IPS DF 6.9 (cell line): ENCODE results near the gene CHRNG.
"Not testable (repeated sequence)": the region's sequence is repeated elsewhere in the genome, so short reads cannot be mapped to it uniquely, and the experiment has no call there.

Experiments
- DNase-seq: peaks from one replicate; pipeline ENCODE4 v3.0.0-alpha.2; 2013; ENCODE audit warnings: low read depth, low spot score
- H3K27ac ChIP-seq: one replicate; pipeline ENCODE4 v1.5.1; 2013; ENCODE audit warnings: low read length, control low read depth
- H3K27me3 ChIP-seq: 2 replicates; pipeline ENCODE4 v1.6.1; 2013; ENCODE audit warnings: mild to moderate bottlenecking, low read length; ENCODE audit not compliant: control insufficient read depth, insufficient read depth
- H3K36me3 ChIP-seq: 2 replicates; pipeline ENCODE4 v1.6.1; 2013; ENCODE audit warnings: low read length; ENCODE audit not compliant: control insufficient read depth, insufficient read depth
- H3K4me1 ChIP-seq: 2 replicates; pipeline ENCODE4 v1.6.1; 2013; ENCODE audit warnings: low read length; ENCODE audit not compliant: control insufficient read depth, insufficient read depth
- H3K4me3 ChIP-seq: 2 replicates; pipeline ENCODE4 v1.5.1; 2013; ENCODE audit warnings: mild to moderate bottlenecking, low read length
- H3K9me3 ChIP-seq: 2 replicates; pipeline ENCODE4 v1.6.1; 2013; ENCODE audit warnings: low read length, inconsistent platforms; ENCODE audit not compliant: control insufficient read depth, insufficient read depth
- WGBS: extraction: QIAGEN DNeasy Blood & Tissue Kit; methylation state at CpG from one replicate; pipeline ENCODE4 v1.1.7; 2013; ENCODE audit warnings: mixed read lengths, missing lambda C conversion rate; ENCODE audit not compliant: insufficient read length, insufficient coverage; 5-methylcytosine and 5-hydroxymethylcytosine counted together

CHRNG gene

DNA sequence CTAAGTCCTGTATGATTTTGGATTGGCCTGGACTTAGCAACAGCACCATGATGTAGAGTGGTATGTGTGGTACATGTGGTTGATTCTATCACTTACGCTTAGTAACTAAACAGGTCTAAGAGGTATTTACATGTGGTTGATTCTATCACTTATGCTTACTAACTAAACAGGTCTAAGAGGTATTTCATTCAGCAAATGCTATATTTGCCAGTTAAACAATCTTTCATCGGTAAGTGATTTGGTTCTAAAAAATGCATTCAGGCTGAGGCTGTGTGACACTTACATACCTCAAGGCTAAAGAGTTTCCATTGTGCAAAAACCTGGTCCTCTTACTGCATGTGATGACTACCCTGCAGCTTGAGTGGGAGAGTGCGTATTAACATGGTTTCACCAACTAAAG lies 24.1 kb downstream of the CHRNG start:
- Histone ChIP-seq H3K4me3 (no peak overlapping the region), H3K9me3 (no peaks in the 10 kb centered on the region), H3K36me3 (peaks cover 13% of the 10 kb centered on the region; the same call in 1 of the 2 replicates), H3K27ac (no peak overlapping the region), H3K4me1 (no peaks in the 10 kb centered on the region), H3K27me3 (no peaks in the 10 kb centered on the region)
- no CpG with 5 or more reads among the region's 3 CpGs for WGBS
- no peak for DNase-seq

DNA sequence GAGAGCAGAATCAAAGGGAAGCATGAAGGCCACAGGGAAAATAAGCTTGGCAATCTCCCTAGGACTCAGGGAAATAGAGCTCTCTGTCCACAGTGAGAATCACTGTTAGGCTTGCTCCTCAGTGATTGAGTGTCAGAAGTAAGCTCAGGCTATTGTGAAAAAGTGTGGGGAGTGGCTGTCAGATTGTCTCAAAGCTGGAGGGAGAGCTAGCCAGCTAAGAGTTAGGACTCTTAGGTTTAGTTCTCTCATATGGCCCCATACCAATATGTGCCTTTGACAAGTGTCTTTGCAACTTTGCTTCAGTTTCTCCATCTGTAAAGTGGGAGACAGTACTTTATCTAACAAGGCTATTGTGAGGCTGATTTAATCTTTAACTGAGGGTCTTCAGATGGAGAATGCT lies 28.2 kb downstream of the CHRNG start:
- peaks cover 22% of the 10 kb centered on the region; the same call in 1 of the 2 replicates for H3K36me3 ChIP-seq
- no peak for DNase-seq
- no peaks in the 10 kb centered on the region for H3K4me1 ChIP-seq
- H3K9me3 ChIP-seq = no peaks in the 10 kb centered on the region
- H3K27me3 ChIP-seq = no peaks in the 10 kb centered on the region
- H3K27ac ChIP-seq = no peak overlapping the region
- no peak overlapping the region for H3K4me3 ChIP-seq

DNA sequence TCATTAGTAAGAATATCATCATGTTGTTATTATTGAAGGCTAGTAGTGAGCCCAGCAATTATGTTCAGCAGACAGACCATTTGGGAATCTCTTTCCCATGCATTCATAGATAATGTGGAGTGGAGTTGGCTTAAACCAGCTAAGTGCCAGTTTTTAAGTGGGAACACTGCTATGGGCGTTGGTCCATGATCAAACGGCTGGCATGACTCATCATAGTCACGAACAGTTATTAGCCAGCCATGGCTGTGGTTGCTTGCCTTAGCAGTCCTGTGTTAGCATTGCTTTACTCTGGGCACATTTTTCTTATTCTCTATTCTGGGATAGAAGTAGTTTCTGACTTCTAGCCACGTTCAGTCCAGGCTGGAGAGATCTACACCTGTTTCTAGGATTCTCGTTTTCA lies 28.7 kb downstream of the CHRNG start:
- WGBS = no CpG with 5 or more reads among the region's 5 CpGs

DNA sequence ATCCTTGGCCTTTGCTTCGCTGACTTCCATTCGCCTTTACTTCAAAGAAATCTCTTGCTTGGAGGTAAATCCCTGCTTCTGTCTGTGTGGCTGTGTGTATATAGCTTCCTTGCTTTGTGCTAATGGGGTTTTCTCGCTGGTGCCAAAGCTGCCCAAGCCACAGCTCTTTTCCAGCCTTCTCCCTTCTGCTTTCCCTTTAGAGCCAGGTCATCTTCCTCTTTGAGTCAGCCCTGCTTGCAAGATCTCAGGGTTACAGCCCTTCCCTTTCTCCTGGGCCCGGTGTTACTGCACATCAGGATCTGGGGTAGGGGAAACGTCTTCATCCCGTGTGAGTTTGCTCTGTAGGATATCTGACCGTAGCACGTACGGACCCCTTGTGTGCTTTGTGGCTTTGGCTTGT lies 30.0 kb downstream of the CHRNG start:
- Histone ChIP-seq H3K4me3 (no peak overlapping the region; the same call in 1 of the 2 replicates), H3K9me3 (no peaks in the 10 kb centered on the region), H3K27ac (no peak overlapping the region), H3K27me3 (no peaks in the 10 kb centered on the region), H3K4me1 (no peaks in the 10 kb centered on the region), H3K36me3 (peaks cover 25% of the 10 kb centered on the region; the same call in 1 of the 2 replicates)
- no peak for DNase-seq
- no CpG with 5 or more reads among the region's 9 CpGs for WGBS

More for the DNA sequence above, 28.7 kb downstream of the CHRNG start:
- peaks cover 22% of the 10 kb centered on the region; the same call in 1 of the 2 replicates for H3K36me3 ChIP-seq
- no peaks in the 10 kb centered on the region for H3K27me3 ChIP-seq
- no peak for DNase-seq
- no peak overlapping the region for H3K4me3 ChIP-seq
- H3K9me3 ChIP-seq = no peaks in the 10 kb centered on the region
- H3K4me1 ChIP-seq = no peaks in the 10 kb centered on the region
- no peak overlapping the region for H3K27ac ChIP-seq

DNA sequence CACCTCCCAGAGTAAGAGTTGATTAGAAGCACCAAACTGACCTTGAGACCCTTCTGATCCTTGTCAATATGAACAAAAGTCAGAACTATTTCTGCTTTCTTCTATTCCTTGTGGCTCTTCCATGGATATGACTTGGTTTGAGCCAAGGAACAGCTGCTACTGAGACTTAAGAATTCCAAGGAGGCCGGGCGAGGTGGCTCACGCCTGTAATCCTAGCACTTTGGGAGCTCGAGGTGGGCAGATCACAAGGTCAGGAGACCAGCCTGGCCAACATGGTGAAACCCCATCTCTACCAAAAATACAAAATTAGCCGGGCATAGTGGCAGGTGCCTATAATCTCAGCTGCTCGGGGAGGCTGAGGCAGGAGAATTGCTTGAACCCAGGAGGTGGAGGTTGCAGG lies 31.0 kb downstream of the CHRNG start:
- H3K27me3 ChIP-seq, H3K27ac ChIP-seq, H3K4me3 ChIP-seq, H3K9me3 ChIP-seq, DNase-seq, H3K4me1 ChIP-seq: not testable (repeated sequence)
- no CpG with 5 or more reads among the region's 6 CpGs for WGBS
- H3K36me3 ChIP-seq = peaks cover 21% of the 10 kb centered on the region; the same call in 1 of the 2 replicates

DNA sequence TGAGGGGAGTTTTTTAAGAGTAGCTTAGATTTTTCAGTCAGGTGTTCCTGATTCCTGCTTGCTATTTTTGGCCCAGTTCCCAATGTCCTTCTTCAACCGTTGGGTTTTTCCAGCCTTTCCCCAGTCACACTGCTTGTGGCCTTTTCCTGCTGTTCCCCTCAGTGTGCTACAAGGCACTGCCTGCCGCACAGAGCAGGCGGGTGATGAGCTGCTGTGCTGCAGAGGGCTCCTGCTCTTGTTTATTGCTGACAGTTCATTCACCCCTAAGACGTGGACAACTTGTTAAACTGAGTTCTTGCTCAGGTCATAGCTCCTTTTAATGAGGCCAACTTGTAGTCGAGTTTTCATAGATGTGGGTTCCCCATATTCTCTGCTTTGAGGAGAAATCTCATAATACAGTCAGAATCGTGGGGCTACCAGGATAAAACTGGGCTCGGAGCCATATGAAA lies 31.6 kb downstream of the CHRNG start:
- Histone ChIP-seq H3K27me3 (no peaks in the 10 kb centered on the region), H3K36me3 (peaks cover 21% of the 10 kb centered on the region; the same call in 1 of the 2 replicates), H3K4me1 (no peaks in the 10 kb centered on the region), H3K4me3 (no peak overlapping the region), H3K27ac (no peak overlapping the region), H3K9me3 (no peaks in the 10 kb centered on the region)
- no peak for DNase-seq
- WGBS = no CpG with 5 or more reads among the region's 7 CpGs

DNA sequence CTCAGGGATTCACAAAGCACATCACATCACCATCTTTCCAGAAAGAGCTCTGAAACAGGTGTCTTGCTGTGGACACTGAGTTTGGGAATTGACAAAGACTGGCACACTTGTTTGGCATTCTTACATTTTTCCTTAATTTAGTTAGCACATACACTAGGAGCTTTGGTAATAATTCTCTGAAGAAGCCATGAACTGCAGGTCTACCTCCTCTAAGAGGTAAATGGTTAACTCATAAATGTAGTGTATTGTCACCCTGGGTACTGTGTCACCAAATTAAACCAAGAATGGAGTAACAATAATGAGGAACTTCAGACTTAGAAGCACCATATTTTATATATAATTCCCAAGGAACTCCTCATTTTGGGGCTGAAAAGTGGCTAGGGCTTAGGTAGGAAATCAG lies 33.5 kb downstream of the CHRNG start:
- Histone ChIP-seq H3K36me3 (peaks cover 15% of the 10 kb centered on the region; the same call in 1 of the 2 replicates), H3K27ac (no peak overlapping the region), H3K27me3 (no peaks in the 10 kb centered on the region), H3K4me1 (no peaks in the 10 kb centered on the region), H3K9me3 (no peaks in the 10 kb centered on the region), H3K4me3 (no peak overlapping the region)
- DNase-seq = no peak

DNA sequence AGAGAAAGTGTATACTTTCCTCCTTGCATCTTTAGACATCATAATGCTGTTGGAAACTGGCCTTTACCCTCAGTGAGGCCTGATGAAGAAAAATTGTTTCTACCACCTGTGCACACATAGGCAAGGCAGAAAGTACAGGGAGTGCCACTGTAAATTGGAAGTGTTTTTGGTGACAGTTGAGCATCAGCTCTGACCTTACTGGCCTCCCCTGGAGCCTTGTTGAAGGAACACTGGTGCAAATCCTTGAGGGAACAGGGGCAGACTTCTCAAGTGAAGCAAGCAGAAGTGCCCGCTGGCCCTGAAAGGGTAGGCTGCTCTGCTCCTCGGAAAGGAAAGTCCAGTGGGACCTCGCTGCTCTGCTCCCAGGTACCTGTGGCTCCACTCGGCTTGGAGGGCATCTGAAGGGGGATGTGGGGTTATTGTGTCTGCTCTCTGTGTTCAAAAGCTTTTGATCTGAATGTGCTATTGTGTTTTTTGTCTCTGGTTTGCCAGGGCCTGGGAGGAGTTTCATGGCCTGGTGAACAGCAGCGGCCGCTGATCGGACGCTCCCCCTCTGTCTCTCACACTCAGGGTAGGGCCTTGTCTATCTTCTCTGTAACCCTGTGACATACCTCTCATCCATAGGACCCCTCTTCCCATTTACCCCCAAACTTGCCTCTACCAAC lies 34.4 kb downstream of the CHRNG start:
- DNase-seq = no peak
- Histone ChIP-seq H3K9me3 (no peaks in the 10 kb centered on the region), H3K27ac (no peak overlapping the region), H3K36me3 (peaks cover 12% of the 10 kb centered on the region; the same call in 1 of the 2 replicates), H3K27me3 (no peaks in the 10 kb centered on the region), H3K4me3 (no peak overlapping the region), H3K4me1 (no peaks in the 10 kb centered on the region)
- no CpG with 5 or more reads among the region's 8 CpGs for WGBS

DNA sequence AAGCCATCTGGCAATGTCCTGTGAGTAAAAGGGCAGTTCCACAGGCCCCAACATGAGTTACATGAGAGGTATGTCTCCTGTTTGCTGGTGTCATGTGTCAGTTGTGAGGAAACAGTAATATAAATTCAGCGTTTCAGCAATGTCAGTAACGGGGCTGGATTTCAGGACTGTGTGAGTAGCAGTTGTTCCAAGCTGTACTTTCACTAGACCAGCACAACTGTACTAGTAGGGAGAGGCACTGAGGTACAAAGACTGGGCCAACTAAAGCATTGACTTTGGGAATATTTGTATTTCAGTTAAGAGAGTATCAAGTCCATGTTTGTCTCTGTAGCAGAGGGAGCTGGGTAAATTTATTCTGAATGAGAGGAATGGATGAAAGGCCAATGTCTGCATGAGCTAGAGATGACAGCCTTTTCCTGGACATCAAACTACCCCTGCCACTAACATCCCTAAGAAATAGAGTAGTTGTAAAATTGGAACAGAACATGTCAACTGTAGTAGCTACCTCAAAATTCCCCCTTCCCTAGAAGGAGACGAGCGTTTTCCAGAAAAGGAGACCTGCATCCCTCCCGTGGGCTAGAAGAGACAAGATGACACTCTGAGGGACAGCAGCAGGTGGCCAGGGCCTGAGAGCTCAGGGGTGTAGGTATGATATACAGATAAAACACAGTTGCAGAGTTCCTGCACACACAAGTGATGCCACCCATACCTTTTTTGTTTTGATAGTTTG lies 35.3 kb downstream of the CHRNG start:
- Histone ChIP-seq H3K27me3 (no peaks in the 10 kb centered on the region), H3K4me3 (no peak overlapping the region), H3K36me3 (peaks cover 8% of the 10 kb centered on the region; the same call in 1 of the 2 replicates), H3K9me3 (no peaks in the 10 kb centered on the region), H3K4me1 (no peaks in the 10 kb centered on the region), H3K27ac (no peak overlapping the region)
- no peak for DNase-seq
- WGBS = no CpG with 5 or more reads among the region's 5 CpGs

DNA sequence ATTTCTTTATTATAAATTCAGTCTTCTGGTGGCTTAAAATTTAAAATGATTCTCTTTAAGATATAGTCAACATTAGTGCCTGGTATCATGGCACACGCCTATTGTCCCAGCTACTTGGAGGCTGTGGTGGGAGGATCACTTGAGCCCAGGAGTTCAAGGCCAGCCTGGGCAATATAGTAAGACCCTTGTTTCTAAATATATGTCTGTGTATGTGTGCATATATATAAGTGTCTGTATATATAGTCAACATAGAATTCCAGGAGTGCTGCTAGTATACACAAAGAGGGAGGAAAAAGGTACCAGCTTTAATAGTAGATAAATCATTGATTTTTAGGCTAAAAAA lies 35.9 kb downstream of the CHRNG start:
- Histone ChIP-seq H3K27me3 (no peaks in the 10 kb centered on the region), H3K4me1 (no peaks in the 10 kb centered on the region), H3K36me3 (peaks cover 5% of the 10 kb centered on the region; the same call in 1 of the 2 replicates), H3K27ac (no peak overlapping the region), H3K9me3 (no peaks in the 10 kb centered on the region), H3K4me3 (no peak overlapping the region)
- no CpG with 5 or more reads among the region's 1 CpG for WGBS
- no peak for DNase-seq

DNA sequence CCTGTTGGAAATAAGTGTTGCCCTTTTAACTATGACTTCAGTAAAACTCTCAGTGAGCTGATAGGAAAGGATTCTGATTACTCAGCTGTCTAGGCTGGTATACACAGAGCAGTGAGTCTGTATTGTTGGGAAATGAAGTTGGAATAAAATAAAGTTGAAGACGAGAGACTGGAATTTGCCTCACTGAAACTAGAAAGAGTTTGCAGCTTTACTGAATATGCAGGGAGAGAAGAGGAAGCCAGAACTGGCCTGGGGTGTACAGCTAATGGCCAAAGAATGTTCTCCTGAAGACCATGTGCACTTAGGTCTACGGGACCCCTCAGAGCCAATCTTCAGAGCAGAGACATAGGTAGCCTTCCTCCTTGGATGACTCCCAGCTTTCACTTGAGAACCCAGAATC lies 37.5 kb downstream of the CHRNG start:
- no peaks in the 10 kb centered on the region for H3K4me1 ChIP-seq
- WGBS = no CpG with 5 or more reads among the region's 2 CpGs
- no peak overlapping the region for H3K27ac ChIP-seq
- peaks cover 6% of the 10 kb centered on the region; the same call in 1 of the 2 replicates for H3K36me3 ChIP-seq
- H3K4me3 ChIP-seq = no peak overlapping the region
- no peak for DNase-seq
- no peaks in the 10 kb centered on the region for H3K27me3 ChIP-seq
- no peaks in the 10 kb centered on the region for H3K9me3 ChIP-seq
